Endothelial cell of umbilical vein (primary cell): ENCODE data around the gene CDKN3. TPM values are rescaled to one million over a fixed set of nuclear protein-coding genes. Genes with fewer than 3 reads are reported as not detected.
"Not testable (repeated sequence)": the region's sequence is repeated elsewhere in the genome, so short reads cannot be mapped to it uniquely, and the experiment has no call there.

Experiments
- BruUV-seq: library from RNA; stranded (reverse); fragments of 400-500 nt; replicated peaks from 2 replicates; lab custom pipeline; 2021; lab: Mats Ljungman, UMichigan
- CTCF ChIA-PET: fragments of 300-600, 350-600 bp; sonication (Branson Sonifier 250); formaldehyde crosslinking; loops from one replicate; lab custom pipeline; 2021; ENCODE audit warnings: antibody characterized with exemption, inconsistent platforms; lab: Charles Lee
- POLR2A ChIA-PET: fragments of 300-600, 350-600 bp; sonication (Branson Sonifier 250); formaldehyde crosslinking; loops from one replicate; lab custom pipeline; 2021; ENCODE audit warnings: antibody characterized with exemption, inconsistent platforms; lab: Charles Lee
- DNase-seq: peaks from one replicate; pipeline ENCODE4 v3.0.0-alpha.2; 2011; ENCODE audit warnings: low read depth, low spot score
- FAIRE-seq: peaks from 2 replicates; lab custom pipeline; 2011; peaks lifted over from hg19 to GRCh38; lab: Jason Lieb, UNC
- H2AFZ ChIP-seq: 2 replicates; pipeline ENCODE4 v1.6.0; 2012; ENCODE audit warnings: low read depth, low read length, control low read depth, inconsistent platforms
- H3K27ac ChIP-seq: 2 replicates; pipeline ENCODE4 v1.5.1; 2011; ENCODE audit warnings: low read depth, mild to moderate bottlenecking, control low read depth, low read length, moderate library complexity; ENCODE audit not compliant: insufficient read depth
- H3K27me3 ChIP-seq, 2 experiments: 2 replicates each; pipeline versions ENCODE4 v1.6.0 to v1.6.1; 2011; ENCODE audit warnings: low read length in 2 of 2, mixed read lengths in 1 of 2; ENCODE audit not compliant: control insufficient read depth in 2 of 2, insufficient read depth in 2 of 2
- H3K36me3 ChIP-seq, 2 experiments: 2 replicates in 1 of 2; 3 replicates in 1 of 2; pipeline ENCODE4 v1.5.1; 2011; ENCODE audit warnings: low read length in 2 of 2, mild to moderate bottlenecking in 1 of 2, moderate library complexity in 1 of 2; ENCODE audit not compliant: control insufficient read depth in 2 of 2, insufficient read depth in 2 of 2; ENCODE audit errors: extremely low read depth in 1 of 2
- H3K4me1 ChIP-seq: 3 replicates; pipeline ENCODE4 v1.5.1; 2011; ENCODE audit warnings: mild to moderate bottlenecking, low read length; ENCODE audit not compliant: control insufficient read depth, insufficient read depth; ENCODE audit errors: extremely low read depth
- H3K4me2 ChIP-seq: 2 replicates; pipeline ENCODE4 v1.6.1; 2011; ENCODE audit warnings: low read length, control low read depth, mixed read lengths; ENCODE audit not compliant: insufficient read depth
- H3K4me3 ChIP-seq, 3 experiments: fragments of 200-600 bp in 1 of 3; sonication (generic), shearing (Covaris generic) in 1 of 3; replicated peaks in 1 of 3; 2 replicates each; pipeline ENCODE4 v1.5.1; 2011 to 2016; ENCODE audit warnings: control low read depth in 3 of 3, low read length in 3 of 3, mild to moderate bottlenecking in 2 of 3, inconsistent platforms in 1 of 3, low read depth in 1 of 3, moderate library complexity in 1 of 3; ENCODE audit not compliant: insufficient read depth in 1 of 3
- H3K79me2 ChIP-seq: 2 replicates; pipeline ENCODE4 v1.6.0; 2012; ENCODE audit warnings: low read length, inconsistent platforms; ENCODE audit not compliant: control insufficient read depth, insufficient read depth
- H3K9ac ChIP-seq: replicated peaks from 2 replicates; pipeline ENCODE3; 2011; ENCODE audit warnings: low read length, control low read depth; ENCODE audit not compliant: insufficient read depth; ENCODE audit errors: extremely low read depth
- H3K9me1 ChIP-seq: replicated peaks from 3 replicates; pipeline ENCODE4 v1.6.0; 2011; ENCODE audit warnings: mild to moderate bottlenecking, low read length; ENCODE audit not compliant: control insufficient read depth, insufficient read depth; ENCODE audit errors: extremely low read depth
- H3K9me3 ChIP-seq: replicated peaks from 2 replicates; pipeline ENCODE4 v1.5.1; 2012; ENCODE audit warnings: low read length, inconsistent platforms; ENCODE audit not compliant: control insufficient read depth, insufficient read depth
- H4K20me1 ChIP-seq: replicated peaks from 2 replicates; pipeline ENCODE3; 2011; ENCODE audit warnings: mild to moderate bottlenecking, low read length; ENCODE audit not compliant: control insufficient read depth, insufficient read depth; ENCODE audit errors: extremely low read depth
- CTCF ChIP-seq, 2 donors: IDR thresholded peaks; 1 replicate in 1 of 2; 2 replicates in 1 of 2; pipeline ENCODE4 v1.5.1; 2011; ENCODE audit warnings: low read length in 2 of 2, mild to moderate bottlenecking in 2 of 2, moderate library complexity in 2 of 2, control low read depth in 1 of 2, inconsistent platforms in 1 of 2, low read depth in 1 of 2; ENCODE audit not compliant: insufficient read depth in 1 of 2; ENCODE audit errors: extremely low read depth in 1 of 2
- EZH2 ChIP-seq: IDR thresholded peaks from 2 replicates; pipeline ENCODE4 v1.6.1; 2012; ENCODE audit warnings: borderline replicate concordance, low read depth, mild to moderate bottlenecking, moderate library complexity, low read length, inconsistent platforms; ENCODE audit not compliant: severe bottlenecking
- FOS ChIP-seq: IDR thresholded peaks from 2 replicates; pipeline ENCODE4 v1.6.1; 2011; ENCODE audit warnings: mild to moderate bottlenecking, low read length, moderate library complexity, borderline replicate concordance; ENCODE audit not compliant: insufficient read depth
- GATA2 ChIP-seq: IDR thresholded peaks from 2 replicates; pipeline ENCODE4 v1.7.0; 2011; ENCODE audit warnings: low read depth, mild to moderate bottlenecking, moderate library complexity, mixed read lengths, low read length; ENCODE audit not compliant: insufficient read length, insufficient read depth
- JUN ChIP-seq: IDR thresholded peaks from 2 replicates; pipeline ENCODE4 v1.6.1; 2011; ENCODE audit warnings: borderline replicate concordance, low read depth; ENCODE audit not compliant: insufficient read length, insufficient read depth
- MAX ChIP-seq: IDR thresholded peaks from 2 replicates; pipeline ENCODE4 v1.6.1; 2011; ENCODE audit not compliant: insufficient read depth, insufficient read length
- MYC ChIP-seq: IDR thresholded peaks from one replicate; pipeline ENCODE4 v1.6.1; 2011; ENCODE audit warnings: mild to moderate bottlenecking, low read depth, low read length
- POLR2A ChIP-seq: IDR thresholded peaks from 2 replicates; pipeline ENCODE4 v1.6.1; 2012; ENCODE audit warnings: low read depth, mild to moderate bottlenecking, control low read depth, low read length
- POLR2AphosphoS5 ChIP-seq: IDR thresholded peaks from 2 replicates; pipeline ENCODE4 v1.6.1; 2012; ENCODE audit warnings: low read depth, mild to moderate bottlenecking, control low read depth, low read length, moderate library complexity; ENCODE audit not compliant: insufficient read depth
- dilution Hi-C: fragments of 300-500 bp; cut with MboI; formaldehyde crosslinking; loops from one replicate; pipeline ENCODE4 v1.15.0; 2019; ENCODE audit warnings: low sequenced_read_pairs; ENCODE audit not compliant: extremely low pct_ligation_motif_present
- intact Hi-C: fragments of 100-400 bp; cut with micrococcal nuclease; formaldehyde crosslinking; loops from one replicate; pipeline ENCODE4 v1.10.0; 2022
- polyA plus RNA-seq, 4 experiments: library from polyadenylated mRNA; depleted of rRNA in 3 of 4; stranded (reverse) in 3 of 4; unstranded in 1 of 4; fragments of >200 nt; gene quantifications; 2 replicates each; pipeline versions ENCODE4 v1.2.1 to v1.2.3, GENCODE V29; 2011 to 2012; ENCODE audit warnings: missing spikeins in 1 of 4
- total RNA-seq: library from RNA; stranded (reverse); gene quantifications from 2 replicates; pipeline ENCODE4 v1.2.3, GENCODE V29; 2021

CDKN3 gene
- total and polyA plus RNA-seq, 2 donors (not counting 3 experiments of a cell fraction or from before 2014, with no cell fraction given) = 36.6 to 52.0 TPM

- H3K4me3 ChIP-seq = no peak overlapping the region
- H3K9me3 ChIP-seq = no peaks in the 10 kb centered on the region
- BruUV-seq = no TSS peak
- no peak for TF ChIP-seq GATA2
- TF ChIP-seq FOS = no peak
- no peak for TF ChIP-seq EZH2
- TF ChIP-seq MYC = no peak
- TF ChIP-seq CTCF (IDR thresholded peaks at IDR 0.05; ENCODE audit: extremely low read depth in 1 of 2, insufficient read depth in 1 of 2, low read depth in 1 of 2, low read length in 2 of 2) = no peak
- no peak for TF ChIP-seq POLR2AphosphoS5
- no peak for TF ChIP-seq JUN
- TF ChIP-seq MAX = no peak
- TF ChIP-seq POLR2A = no peak
- intact Hi-C loops (no loop called here), dilution Hi-C loops (no loop called here)
- peaks cover 17 to 20% of the 10 kb centered on the region in 2 experiments for H3K27me3 ChIP-seq
- no peak for FAIRE-seq
- H3K36me3 ChIP-seq = no peaks in the 10 kb centered on the region
- no peak overlapping the region for H3K27ac ChIP-seq
- CTCF ChIA-PET = interaction anchor here (1.4 kb wide), 2 partner anchors 11 to 19 kb away, joined by 5 to 6 read pairs; partner anchors contain the start of gene CDKN3
- no peaks in the 10 kb centered on the region for H3K79me2 ChIP-seq
- H3K4me1 ChIP-seq = no peaks in the 10 kb centered on the region
- no peaks in the 10 kb centered on the region for H4K20me1 ChIP-seq
- no peak overlapping the region for H3K9ac ChIP-seq
- POLR2A ChIA-PET = no interaction called here
- no peaks in the 10 kb centered on the region for H3K9me1 ChIP-seq
- no peak overlapping the region for H3K4me2 ChIP-seq
- no peak for DNase-seq
- H2AFZ ChIP-seq = no peak overlapping the region
These were observed 19.3 kb upstream of the CDKN3 start for GRCh38 chr14:54377501-54377900.

GRCh38 chr14:54378893-54379292, 17.9 kb upstream of the CDKN3 start:
- BruUV-seq, H4K20me1 ChIP-seq, intact Hi-C loops, H3K79me2 ChIP-seq, H3K9me3 ChIP-seq, H3K4me1 ChIP-seq, H3K27ac ChIP-seq, DNase-seq, H3K4me2 ChIP-seq, H3K36me3 ChIP-seq, POLR2A ChIA-PET, H3K4me3 ChIP-seq, H3K9me1 ChIP-seq, H3K9ac ChIP-seq, dilution Hi-C loops, H2AFZ ChIP-seq, FAIRE-seq: not testable (repeated sequence)
- CTCF ChIA-PET = interaction anchor here (3.0 kb wide), 1 partner anchor 18 kb away, joined by 7 read pairs; the partner anchor contains the start of gene CDKN3
- peaks cover 17 to 20% of the 10 kb centered on the region in 2 experiments for H3K27me3 ChIP-seq

- CTCF ChIA-PET = interaction anchor here (0.7 to 3.0 kb wide), 4 partner anchors 10 to 54 kb away, joined by 3 to 7 read pairs (median 4); partner anchors contain the start of gene CDKN3
- not testable (repeated sequence) for FAIRE-seq
- DNase-seq = peak; percentile 58
These were observed 16.2 kb upstream of the CDKN3 start for GRCh38 chr14:54380558-54380957.

More at GRCh38 chr14:54380558-54380957, 16.2 kb upstream of the CDKN3 start:
- H3K4me1 ChIP-seq, H3K79me2 ChIP-seq, intact Hi-C loops, H3K9me3 ChIP-seq, H3K4me3 ChIP-seq, POLR2A ChIA-PET, H3K4me2 ChIP-seq, H3K36me3 ChIP-seq, dilution Hi-C loops, BruUV-seq, H3K9me1 ChIP-seq, H2AFZ ChIP-seq, H4K20me1 ChIP-seq, H3K9ac ChIP-seq, H3K27ac ChIP-seq: not testable (repeated sequence)
- peaks cover 18 to 26% of the 10 kb centered on the region in 2 experiments for H3K27me3 ChIP-seq
